HG03575 (cell line): ENCODE measurements around the gene CNTNAP1.

Experiments
- ATAC-seq: cut with Tn5 transposase; IDR thresholded peaks from one replicate; pipeline ENCODE4 v1.9.1; 2021; ENCODE audit not compliant: unreplicated experiment, insufficient number of reproducible peaks, low FRiP score; ENCODE audit errors: extremely low read depth

CNTNAP1 gene

GRCh38 chr17:42682722-42683403 is 532 bp downstream of the CNTNAP1 start:
- ATAC-seq: no peak

- ATAC-seq: no peak
Measured at GRCh38 chr17:42683407-42684034, 1.2 kb downstream of the CNTNAP1 start.

GRCh38 chr17:42684929-42685556 is 2.7 kb downstream of the CNTNAP1 start:
- ATAC-seq: no peak

- no peak for ATAC-seq
Measured at GRCh38 chr17:42685831-42686230, 3.5 kb downstream of the CNTNAP1 start.

GRCh38 chr17:42686520-42687128 is 4.3 kb downstream of the CNTNAP1 start:
- no peak for ATAC-seq

- no peak for ATAC-seq
Measured at GRCh38 chr17:42687707-42688320, 5.5 kb downstream of the CNTNAP1 start.

GRCh38 chr17:42690596-42690995 is 8.3 kb downstream of the CNTNAP1 start:
- no peak for ATAC-seq

GRCh38 chr17:42691021-42691545 is 8.8 kb downstream of the CNTNAP1 start:
- no peak for ATAC-seq

- no peak for ATAC-seq
Measured at GRCh38 chr17:42692489-42692888, 10.2 kb downstream of the CNTNAP1 start.

GRCh38 chr17:42694524-42694923 is 12.2 kb downstream of the CNTNAP1 start:
- no peak for ATAC-seq

GRCh38 chr17:42695500-42695899 is 13.2 kb downstream of the CNTNAP1 start:
- ATAC-seq: no peak

- no peak for ATAC-seq
Measured at GRCh38 chr17:42697108-42697811, 14.9 kb downstream of the CNTNAP1 start.

GRCh38 chr17:42698736-42699414 is 16.5 kb downstream of the CNTNAP1 start:
- no peak for ATAC-seq

GRCh38 chr17:42699415-42699740 is 17.0 kb downstream of the CNTNAP1 start:
- no peak for ATAC-seq

- ATAC-seq: no peak
Measured at GRCh38 chr17:42700586-42701289, 18.4 kb downstream of the CNTNAP1 start.

- ATAC-seq: no peak
Measured at GRCh38 chr17:42702446-42702845, 20.1 kb downstream of the CNTNAP1 start.

GRCh38 chr17:42704490-42704836 is 22.1 kb downstream of the CNTNAP1 start:
- ATAC-seq: no peak
